WERI-Rb-1 (cell line): Measurements from ENCODE around the gene ERCC3.
"Not testable (repeated sequence)": the region's sequence is repeated elsewhere in the genome, so short reads cannot be mapped to it uniquely, and the experiment has no call there.

Source experiments
- DNase-seq: peaks from one replicate; pipeline ENCODE4 v3.0.0-alpha.2; 2020
- H3K27ac ChIP-seq: fragments of 250-450 bp; sonication (Bioruptor Pico); 2 replicates; pipeline ENCODE4 v1.5.1; 2020; ENCODE audit warnings: mild to moderate bottlenecking, moderate library complexity
- H3K27me3 ChIP-seq: fragments of 250-450 bp; sonication (Bioruptor Pico); 2 replicates; pipeline ENCODE4 v1.5.1; 2021; ENCODE audit warnings: mild to moderate bottlenecking, low read depth, moderate library complexity; ENCODE audit not compliant: insufficient read depth, severe bottlenecking
- H3K36me3 ChIP-seq: fragments of 250-450 bp; sonication (Bioruptor Pico); 2 replicates; pipeline ENCODE4 v1.5.1; 2020; ENCODE audit warnings: mild to moderate bottlenecking, moderate library complexity
- H3K4me3 ChIP-seq: 2 replicates; pipeline ENCODE4 v1.5.1; 2011; ENCODE audit warnings: low read depth, mild to moderate bottlenecking, control low read depth, low read length
- H3K9me3 ChIP-seq: fragments of 250-450 bp; sonication (Bioruptor Pico); 2 replicates; pipeline ENCODE4 v1.5.1; 2021; ENCODE audit warnings: mild to moderate bottlenecking, moderate library complexity; ENCODE audit not compliant: severe bottlenecking
- CTCF ChIP-seq: IDR thresholded peaks from 2 replicates; pipeline ENCODE4 v1.5.1; 2011; ENCODE audit warnings: low read depth, mild to moderate bottlenecking, control low read depth, inconsistent platforms, low read length

ERCC3 gene

GRCh38 chr2:127218812-127219170, 75.2 kb downstream of the ERCC3 start:
- H3K4me3 ChIP-seq, result peak overlapping the region; percentile 68

GRCh38 chr2:127217470-127218325, 76.2 kb downstream of the ERCC3 start:
- Histone ChIP-seq H3K27ac (no peak overlapping the region), H3K9me3 (no peaks in the 10 kb centered on the region), H3K27me3 (no peaks in the 10 kb centered on the region), H3K4me3 (no peak overlapping the region), H3K36me3 (no peaks in the 10 kb centered on the region)
- TF ChIP-seq CTCF, result no peak
- DNase-seq, result no peak

More at GRCh38 chr2:127218812-127219170, 75.2 kb downstream of the ERCC3 start:
- no peaks in the 10 kb centered on the region for H3K9me3 ChIP-seq
- TF ChIP-seq CTCF, result no peak
- no peaks in the 10 kb centered on the region for H3K27me3 ChIP-seq
- no peak for DNase-seq
- H3K36me3 ChIP-seq, result no peaks in the 10 kb centered on the region
- no peak overlapping the region for H3K27ac ChIP-seq

GRCh38 chr2:127216593-127216992, 77.4 kb downstream of the ERCC3 start:
- Histone ChIP-seq H3K9me3 (no peaks in the 10 kb centered on the region), H3K27ac (no peak overlapping the region), H3K27me3 (no peaks in the 10 kb centered on the region), H3K36me3 (no peaks in the 10 kb centered on the region), H3K4me3 (no peak overlapping the region)
- no peak for DNase-seq
- TF ChIP-seq CTCF, result no peak

GRCh38 chr2:127216095-127216494, 77.8 kb downstream of the ERCC3 start:
- no peak for DNase-seq
- Histone ChIP-seq H3K4me3 (no peak overlapping the region), H3K9me3 (no peaks in the 10 kb centered on the region), H3K27me3 (no peaks in the 10 kb centered on the region), H3K27ac (no peak overlapping the region), H3K36me3 (no peaks in the 10 kb centered on the region)
- TF ChIP-seq CTCF, result no peak

GRCh38 chr2:127214201-127214600, 79.7 kb downstream of the ERCC3 start:
- not testable (repeated sequence) for DNase-seq

GRCh38 chr2:127208313-127208712, 85.6 kb downstream of the ERCC3 start:
- TF ChIP-seq CTCF, result no peak
- Histone ChIP-seq H3K27me3 (no peaks in the 10 kb centered on the region), H3K9me3 (no peaks in the 10 kb centered on the region), H3K36me3 (no peaks in the 10 kb centered on the region), H3K4me3 (no peak overlapping the region), H3K27ac (peak overlapping the region; percentile 77)
- DNase-seq, result peak; percentile 93

More at GRCh38 chr2:127214201-127214600, 79.7 kb downstream of the ERCC3 start:
- H3K9me3 ChIP-seq, H3K27me3 ChIP-seq, H3K36me3 ChIP-seq, H3K4me3 ChIP-seq, H3K27ac ChIP-seq: not testable (repeated sequence)
